HPDE6-E6E7 (cell line): ENCODE measurements around the gene LRRC70.

ENCODE experiments used
- DNase-seq: peaks from one replicate; pipeline ENCODE4 v3.0.0; 2011; ENCODE audit warnings: missing footprints; ENCODE audit errors: extremely low spot score

The LRRC70 gene

GRCh38 chr5:62574599-62574998, 4.0 kb upstream of the LRRC70 start:
- DNase-seq = no peak

GRCh38 chr5:62575066-62575465, 3.6 kb upstream of the LRRC70 start:
- DNase-seq = no peak

- no peak for DNase-seq
These were observed 3.1 kb upstream of the LRRC70 start for GRCh38 chr5:62575489-62575888.

- no peak for DNase-seq
These were observed 1.9 kb upstream of the LRRC70 start for GRCh38 chr5:62576570-62577170.

- DNase-seq = no peak
These were observed 1.1 kb upstream of the LRRC70 start for GRCh38 chr5:62577488-62577887.

GRCh38 chr5:62579761-62580160, 1.1 kb downstream of the LRRC70 start:
- no peak for DNase-seq

- no peak for DNase-seq
These were observed 3.4 kb downstream of the LRRC70 start for GRCh38 chr5:62581836-62582597.

- no peak for DNase-seq
These were observed 5.8 kb downstream of the LRRC70 start for GRCh38 chr5:62584391-62584790.

- no peak for DNase-seq
These were observed 6.7 kb downstream of the LRRC70 start for GRCh38 chr5:62585306-62585705.

GRCh38 chr5:62585751-62586150, 7.1 kb downstream of the LRRC70 start:
- DNase-seq = no peak

- no peak for DNase-seq
These were observed 9.1 kb downstream of the LRRC70 start for GRCh38 chr5:62587737-62588136.

GRCh38 chr5:62588668-62589067, 10.0 kb downstream of the LRRC70 start:
- DNase-seq = no peak

- no peak for DNase-seq
These were observed 10.9 kb downstream of the LRRC70 start for GRCh38 chr5:62589504-62589903.

- DNase-seq = no peak
These were observed 11.8 kb downstream of the LRRC70 start for GRCh38 chr5:62590387-62590786.

- no peak for DNase-seq
These were observed 13.9 kb downstream of the LRRC70 start for GRCh38 chr5:62592558-62592957.

- DNase-seq = no peak
These were observed 14.7 kb downstream of the LRRC70 start for GRCh38 chr5:62593331-62593730.

GRCh38 chr5:62594364-62594984, 15.9 kb downstream of the LRRC70 start:
- DNase-seq = no peak

GRCh38 chr5:62596096-62596495, 17.5 kb downstream of the LRRC70 start:
- no peak for DNase-seq

- no peak for DNase-seq
These were observed 18.1 kb downstream of the LRRC70 start for GRCh38 chr5:62596691-62597090.

GRCh38 chr5:62597314-62597713, 18.7 kb downstream of the LRRC70 start:
- DNase-seq = no peak

GRCh38 chr5:62600560-62601252, 22.1 kb downstream of the LRRC70 start:
- DNase-seq = no peak

- DNase-seq = no peak
These were observed 25.3 kb downstream of the LRRC70 start for GRCh38 chr5:62603934-62604333.

GRCh38 chr5:62605638-62606037, 27.0 kb downstream of the LRRC70 start:
- no peak for DNase-seq
